Fibroblast of mammary gland (primary cell): ENCODE measurements around the gene APCDD1.

Source experiments
- DNase-seq: peaks from one replicate; pipeline ENCODE4 v3.0.0-alpha.2; 2010; ENCODE audit warnings: low read depth
- H3K4me3 ChIP-seq: 2 replicates; pipeline ENCODE4 v1.5.1; 2011; ENCODE audit warnings: low read depth, mild to moderate bottlenecking, low read length, moderate library complexity; ENCODE audit not compliant: control insufficient read depth
- TF ChIP-seq, protein P1 (sequence below): conservative IDR thresholded peaks from 2 replicates; pipeline ENCODE4 v1.5.1; 2011; ENCODE audit warnings: low read depth, low read length, inconsistent platforms; ENCODE audit not compliant: control insufficient read depth, insufficient read depth

Gene APCDD1

DNA sequence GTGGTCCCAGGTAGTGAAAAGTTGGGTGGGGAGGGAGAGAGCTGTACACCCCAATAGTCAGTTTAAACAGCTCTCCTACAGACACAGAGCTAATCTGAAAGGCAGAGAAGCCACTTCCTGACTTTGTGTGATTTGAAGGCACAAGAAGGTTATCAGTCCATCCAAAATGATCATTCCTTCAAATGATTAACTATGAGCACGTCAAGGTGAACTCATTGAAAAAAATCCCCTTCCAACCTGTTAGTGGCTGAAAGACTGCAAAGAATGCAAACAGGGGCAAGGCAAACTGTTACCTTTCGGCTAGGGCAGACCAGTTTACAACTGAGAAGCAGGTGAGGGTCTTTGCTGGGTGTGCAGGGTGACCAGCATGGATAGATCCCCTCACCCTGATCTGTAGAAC is 22.8 kb upstream of the APCDD1 start:
- no peak for DNase-seq
- TF ChIP-seq, protein P1, sequence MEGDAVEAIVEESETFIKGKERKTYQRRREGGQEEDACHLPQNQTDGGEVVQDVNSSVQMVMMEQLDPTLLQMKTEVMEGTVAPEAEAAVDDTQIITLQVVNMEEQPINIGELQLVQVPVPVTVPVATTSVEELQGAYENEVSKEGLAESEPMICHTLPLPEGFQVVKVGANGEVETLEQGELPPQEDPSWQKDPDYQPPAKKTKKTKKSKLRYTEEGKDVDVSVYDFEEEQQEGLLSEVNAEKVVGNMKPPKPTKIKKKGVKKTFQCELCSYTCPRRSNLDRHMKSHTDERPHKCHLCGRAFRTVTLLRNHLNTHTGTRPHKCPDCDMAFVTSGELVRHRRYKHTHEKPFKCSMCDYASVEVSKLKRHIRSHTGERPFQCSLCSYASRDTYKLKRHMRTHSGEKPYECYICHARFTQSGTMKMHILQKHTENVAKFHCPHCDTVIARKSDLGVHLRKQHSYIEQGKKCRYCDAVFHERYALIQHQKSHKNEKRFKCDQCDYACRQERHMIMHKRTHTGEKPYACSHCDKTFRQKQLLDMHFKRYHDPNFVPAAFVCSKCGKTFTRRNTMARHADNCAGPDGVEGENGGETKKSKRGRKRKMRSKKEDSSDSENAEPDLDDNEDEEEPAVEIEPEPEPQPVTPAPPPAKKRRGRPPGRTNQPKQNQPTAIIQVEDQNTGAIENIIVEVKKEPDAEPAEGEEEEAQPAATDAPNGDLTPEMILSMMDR, result no peak
- no peak overlapping the region for H3K4me3 ChIP-seq

DNA sequence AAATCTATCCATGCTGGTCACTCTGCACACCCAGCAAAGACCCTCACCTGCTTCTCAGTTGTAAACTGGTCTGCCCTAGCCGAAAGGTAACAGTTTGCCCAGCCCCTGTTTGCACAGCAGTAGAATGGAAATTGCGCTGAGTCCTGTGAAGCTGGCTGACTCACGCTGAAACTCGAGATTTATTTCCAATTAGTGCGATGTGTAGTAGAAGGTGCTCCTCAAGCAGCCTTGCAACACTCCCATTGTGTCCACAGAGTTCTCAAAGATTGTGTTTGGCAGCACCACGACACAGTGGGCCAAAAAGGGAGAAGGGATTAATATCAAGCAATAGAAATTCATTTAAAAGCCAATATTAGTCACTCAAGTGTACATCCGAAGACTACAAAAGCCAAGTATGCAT is 21.7 kb upstream of the APCDD1 start:
- TF ChIP-seq, protein P1, result no peak
- H3K4me3 ChIP-seq, result no peak overlapping the region
- DNase-seq, result no peak

DNA sequence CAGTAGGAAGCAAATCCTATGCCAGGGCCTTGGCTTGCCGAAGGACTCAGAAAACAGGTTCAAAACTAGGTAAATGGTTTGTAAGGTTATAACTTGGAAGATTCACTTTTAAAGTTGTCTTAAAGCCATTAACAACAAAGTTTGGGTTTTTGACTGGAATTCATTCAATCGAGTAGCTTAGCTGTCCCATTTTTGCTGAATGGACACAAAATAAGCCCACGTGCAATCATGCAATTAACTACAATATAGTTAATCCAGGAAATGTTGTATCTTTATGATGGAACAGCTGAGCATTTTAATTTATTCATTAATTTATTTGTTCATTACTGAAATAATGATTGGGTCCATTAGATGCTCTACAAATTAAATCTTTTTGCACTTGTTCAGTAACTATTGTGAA is 18.3 kb upstream of the APCDD1 start:
- no peak for DNase-seq
- TF ChIP-seq, protein P1, result no peak
- no peak overlapping the region for H3K4me3 ChIP-seq

DNA sequence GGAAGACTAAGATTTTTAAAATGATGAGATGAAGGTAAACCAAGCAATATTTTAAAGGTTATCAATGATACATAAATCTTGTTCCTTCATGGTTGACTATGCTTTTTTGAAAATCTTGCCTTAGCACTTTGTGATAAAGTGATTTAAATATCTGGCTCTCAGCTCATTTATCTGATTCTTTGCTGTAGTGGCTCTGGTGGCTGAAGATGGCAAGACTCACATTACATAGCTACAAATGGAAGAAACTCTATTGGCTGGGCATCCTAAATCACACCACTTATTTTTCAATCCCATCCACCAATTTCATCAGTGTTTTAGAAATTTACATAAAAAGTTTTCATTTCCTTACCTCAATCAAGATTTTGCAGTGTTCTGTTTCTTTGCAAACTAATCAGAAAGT is 16.6 kb upstream of the APCDD1 start:
- DNase-seq, result no peak

DNA sequence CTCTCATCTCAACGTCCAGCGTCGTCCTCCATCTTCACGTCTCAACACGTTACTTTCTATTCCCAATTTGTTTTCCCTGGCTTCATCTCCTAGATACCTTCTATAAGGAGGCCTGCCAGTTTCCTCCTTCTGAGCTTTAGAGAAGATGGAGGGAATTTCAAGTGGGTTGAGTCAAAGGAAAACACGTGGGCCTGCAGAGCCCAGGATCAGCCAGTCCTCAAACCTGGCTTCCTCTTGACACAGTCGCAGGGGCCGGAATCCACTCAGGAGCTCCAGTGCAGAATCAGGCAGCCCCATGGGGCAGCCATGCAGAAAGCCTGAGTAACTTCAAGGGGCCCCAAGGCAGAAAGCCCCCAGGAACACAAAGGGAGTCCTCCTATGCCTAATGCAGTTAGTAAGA is 14.5 kb upstream of the APCDD1 start:
- TF ChIP-seq, protein P1, result no peak
- no peak for DNase-seq

More for the DNA sequence above, 16.6 kb upstream of the APCDD1 start:
- TF ChIP-seq, protein P1, result no peak
- H3K4me3 ChIP-seq, result no peak overlapping the region

DNA sequence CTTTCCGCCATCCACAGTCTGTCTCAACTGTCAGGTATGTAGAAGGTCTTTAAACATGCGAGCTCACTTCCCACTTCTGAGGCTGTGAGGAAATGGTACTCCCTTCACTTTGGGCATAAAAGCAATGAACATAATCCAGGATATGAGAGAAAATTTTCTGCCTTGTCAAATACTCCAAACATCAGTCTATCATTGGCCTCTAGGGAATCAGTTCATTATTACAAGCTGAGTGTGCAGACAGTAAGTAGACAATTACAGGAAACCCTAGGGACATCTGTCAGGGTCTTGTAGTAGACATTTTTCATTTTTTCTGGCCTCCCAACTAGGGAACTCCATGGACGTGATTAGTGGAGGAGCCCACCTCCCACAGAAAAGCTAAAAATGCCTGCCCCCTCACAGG is 13.6 kb upstream of the APCDD1 start:
- TF ChIP-seq, protein P1, result no peak
- no peak for DNase-seq
- H3K4me3 ChIP-seq, result no peak overlapping the region

More for the DNA sequence above, 14.5 kb upstream of the APCDD1 start:
- no peak overlapping the region for H3K4me3 ChIP-seq

DNA sequence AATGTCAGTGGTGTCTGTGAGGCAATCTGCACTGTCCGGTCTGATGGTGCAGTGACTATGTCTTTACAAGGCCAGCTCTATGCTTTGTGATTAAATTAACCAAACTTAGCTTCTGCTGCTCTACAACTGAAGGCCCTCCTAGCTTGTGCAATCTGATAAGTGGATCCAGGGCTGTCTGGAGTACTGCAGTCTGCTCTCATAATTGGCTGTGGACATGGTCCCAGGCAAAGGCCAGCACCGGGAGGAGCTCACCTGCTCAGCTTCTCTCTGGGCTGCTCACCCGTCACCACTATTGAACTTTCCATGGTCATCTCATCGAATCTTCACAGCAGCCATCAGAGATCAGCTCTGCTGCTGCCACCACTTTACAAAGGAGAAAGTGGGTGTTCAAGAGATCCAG is 13.0 kb upstream of the APCDD1 start:
- no peak for DNase-seq
- TF ChIP-seq, protein P1, result no peak
- H3K4me3 ChIP-seq, result no peak overlapping the region
